Activated CD8-positive, alpha-beta memory T cell treated with anti-CD3 and anti-CD28 coated beads, Interleukin-2, amount 50 U/mL, for 1 hour (primary cell): ENCODE measurements around the gene DSCAML1.
"Not testable (repeated sequence)": the region's sequence is repeated elsewhere in the genome, so short reads cannot be mapped to it uniquely, and the experiment has no call there.

ENCODE experiments used
- DNase-seq: peaks from one replicate; pipeline ENCODE4 v3.0.0-alpha.2; 2020; ENCODE audit errors: extremely low read depth

DSCAML1 gene

DNA sequence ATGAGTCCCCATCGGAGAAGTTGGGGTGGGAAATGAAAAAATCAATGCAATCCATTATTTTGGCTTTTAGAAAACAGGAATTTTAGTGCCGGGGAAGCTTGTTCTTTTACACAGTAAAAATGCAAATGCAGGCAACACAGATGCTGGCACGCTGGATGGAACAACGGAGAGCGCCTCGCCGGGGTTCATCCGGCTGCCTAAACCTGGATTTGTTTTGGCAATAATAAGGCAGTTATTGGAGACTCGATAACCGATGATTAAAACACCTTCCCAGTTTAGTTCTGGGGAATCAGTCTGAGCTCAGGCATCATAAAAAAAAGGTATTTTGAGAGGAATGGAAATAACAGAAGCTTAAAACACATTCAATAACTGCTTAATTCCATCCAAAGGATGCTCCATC is 2.9 kb downstream of the DSCAML1 start:
- no peak for DNase-seq

DNA sequence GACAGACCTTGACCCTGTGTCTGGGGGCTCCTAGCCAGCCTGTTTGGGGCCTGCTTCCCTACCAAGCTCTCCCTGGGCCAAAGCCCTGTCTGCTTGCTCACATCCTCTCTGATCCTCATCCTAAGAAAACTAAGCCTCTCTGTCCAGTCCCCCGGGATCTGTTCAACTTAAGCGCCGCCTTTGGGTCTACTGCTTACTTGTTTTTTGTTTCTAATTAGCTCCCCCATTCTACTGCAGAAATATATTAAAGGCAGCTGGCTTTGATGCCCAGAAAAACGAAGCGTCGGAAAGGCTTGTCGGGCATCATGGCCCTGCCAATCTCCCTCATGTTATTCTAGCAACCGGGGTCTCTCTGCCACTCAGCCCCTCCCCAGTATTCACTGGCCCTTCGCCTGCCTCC is 3.4 kb downstream of the DSCAML1 start:
- DNase-seq = no peak

DNA sequence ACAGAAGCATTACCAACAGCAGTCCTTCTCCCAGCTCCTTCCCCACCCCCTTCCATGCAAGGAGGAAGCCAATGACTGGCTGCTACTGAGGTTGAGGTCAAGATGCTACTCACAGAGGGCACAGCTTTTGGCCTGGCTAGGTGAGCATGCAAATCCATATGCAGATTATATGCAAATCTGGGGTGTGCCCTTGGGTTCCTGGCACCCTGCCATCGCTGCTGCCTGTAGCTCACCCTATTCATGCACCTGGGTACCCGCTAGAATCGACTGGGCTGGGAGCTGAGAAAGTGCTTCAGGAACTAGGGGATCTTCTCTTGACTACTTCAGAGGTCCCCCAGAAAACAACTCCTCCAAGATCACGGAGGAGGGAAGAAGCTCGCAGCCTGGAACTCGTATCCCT is 4.0 kb downstream of the DSCAML1 start:
- no peak for DNase-seq

DNA sequence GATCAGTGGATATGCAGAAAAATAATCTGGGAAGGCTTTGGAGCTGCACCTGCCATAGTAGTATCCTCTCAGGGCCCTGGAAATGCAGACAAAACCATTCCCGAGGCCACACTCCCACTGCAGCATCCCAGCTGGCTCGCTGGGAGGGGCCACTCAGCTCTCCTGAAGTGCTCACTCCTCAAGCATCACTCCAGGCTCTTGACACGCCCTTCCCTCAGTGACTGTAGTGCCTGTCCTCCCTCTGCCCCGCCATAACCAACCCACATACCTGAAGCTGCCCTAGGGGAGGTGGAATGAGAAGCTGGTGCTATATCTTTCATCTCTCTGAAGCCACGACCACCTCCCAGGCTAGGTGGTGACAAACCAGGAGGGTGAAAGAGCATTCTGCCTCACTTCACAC is 4.8 kb downstream of the DSCAML1 start:
- DNase-seq = no peak

DNA sequence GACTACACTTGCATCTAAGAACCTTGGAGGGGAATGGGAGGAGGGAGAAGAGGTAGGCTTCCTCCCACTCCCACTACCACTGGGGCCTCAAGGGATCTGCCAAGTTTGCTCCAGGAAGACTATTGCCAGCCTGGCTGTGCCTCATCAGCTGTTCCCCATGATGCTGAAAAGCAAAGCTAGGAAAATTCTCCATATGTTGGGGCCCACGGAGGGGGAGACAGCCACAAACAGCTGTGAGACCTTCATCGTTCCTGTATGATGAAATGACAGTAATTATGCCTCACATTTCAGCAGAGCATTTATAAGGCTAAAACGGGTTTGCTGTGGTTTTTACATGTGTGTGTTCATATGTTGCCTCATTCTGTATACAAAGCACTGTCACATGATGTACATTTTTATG is 6.7 kb downstream of the DSCAML1 start:
- DNase-seq = no peak

DNA sequence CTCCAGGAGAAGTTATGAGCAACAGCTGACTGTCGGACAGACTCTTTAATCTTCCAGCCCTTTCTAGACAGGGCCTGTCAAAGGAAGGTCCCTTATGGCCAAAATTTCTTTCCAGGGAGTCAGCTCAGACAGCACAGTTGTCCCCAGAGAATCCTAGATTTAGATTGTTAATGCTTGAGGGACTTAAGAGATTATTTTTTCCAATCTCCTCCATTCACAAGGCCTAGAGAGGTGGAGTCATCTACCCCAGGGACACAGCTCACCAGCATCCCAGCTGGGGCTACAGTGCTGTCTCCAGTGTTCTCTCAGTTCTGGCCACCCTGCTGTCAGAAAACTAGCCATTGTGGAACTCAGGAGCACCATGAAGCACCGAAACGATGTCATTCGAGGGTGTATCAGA is 7.8 kb downstream of the DSCAML1 start:
- DNase-seq = no peak

DNA sequence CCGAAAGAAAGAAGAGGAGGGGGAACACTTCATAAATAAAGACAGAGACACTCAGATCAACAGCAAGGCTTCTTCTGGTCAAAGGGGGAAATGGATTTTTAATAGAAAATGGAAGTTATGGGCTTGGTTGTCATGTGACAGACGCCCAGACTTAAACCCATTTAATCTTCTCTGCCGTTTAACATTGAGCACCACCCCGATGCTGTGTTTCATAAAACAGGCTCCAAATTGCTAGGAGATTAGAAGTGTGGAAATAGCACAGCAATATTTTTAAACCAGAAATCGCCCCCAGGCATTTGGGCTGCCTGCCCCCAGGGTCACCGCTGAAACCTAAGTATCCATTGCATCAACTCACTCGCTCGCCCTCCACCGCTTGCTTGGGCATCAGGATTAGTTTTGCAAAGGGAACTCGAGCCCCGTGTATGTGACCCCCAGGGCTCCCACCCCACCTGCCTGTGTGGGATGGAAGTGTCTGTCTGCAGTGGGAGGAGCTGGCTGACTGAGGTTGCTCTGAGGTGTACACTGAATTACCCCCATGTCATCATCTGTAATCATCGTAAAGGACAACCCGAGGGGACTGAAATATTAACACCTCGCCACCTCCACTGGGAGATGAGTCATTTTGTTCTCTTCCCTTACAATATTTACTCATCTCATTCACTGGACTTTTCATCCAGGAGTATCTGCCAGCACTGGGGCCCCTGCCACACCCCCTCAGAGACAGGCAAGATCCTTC is 10.7 kb downstream of the DSCAML1 start:
- DNase-seq = no peak

DNA sequence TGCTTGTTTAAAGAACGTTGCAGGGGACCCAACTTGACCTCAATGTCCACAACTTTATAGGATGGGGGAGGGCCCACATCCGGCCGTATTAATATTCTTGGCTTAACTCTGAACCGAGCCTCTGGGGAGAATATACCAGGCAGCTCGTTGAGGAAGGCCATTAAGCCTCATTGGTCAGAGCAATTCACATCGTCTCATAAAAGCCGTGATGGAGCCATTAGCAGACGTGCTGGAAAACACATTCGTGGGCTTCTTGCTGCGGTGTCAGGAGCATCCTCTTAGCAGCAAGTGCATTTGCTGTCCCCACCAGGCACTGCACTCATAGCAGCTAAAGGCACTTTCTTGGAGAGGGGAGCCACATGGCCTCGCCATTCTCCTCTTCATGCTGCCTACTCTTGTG is 14.9 kb downstream of the DSCAML1 start:
- DNase-seq = no peak

DNA sequence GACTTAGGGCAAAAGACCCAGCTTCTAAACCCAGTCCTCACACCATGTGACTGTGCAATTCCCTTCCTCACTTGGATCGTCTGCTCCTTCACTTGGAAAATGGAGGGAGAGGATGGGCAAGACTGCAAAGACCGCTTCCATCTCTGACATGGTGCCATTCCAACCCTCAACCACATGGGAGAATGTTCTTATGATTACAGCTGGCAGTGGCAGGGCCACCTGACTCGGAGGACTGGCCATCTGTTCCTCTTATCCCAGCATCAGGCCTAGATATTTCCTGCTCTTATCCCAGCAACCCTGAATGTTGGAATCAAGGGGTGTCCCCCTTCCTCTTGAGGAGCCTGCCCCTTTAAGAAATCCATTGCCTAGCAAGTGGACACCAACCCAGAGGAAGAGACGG is 15.4 kb downstream of the DSCAML1 start:
- DNase-seq = no peak

DNA sequence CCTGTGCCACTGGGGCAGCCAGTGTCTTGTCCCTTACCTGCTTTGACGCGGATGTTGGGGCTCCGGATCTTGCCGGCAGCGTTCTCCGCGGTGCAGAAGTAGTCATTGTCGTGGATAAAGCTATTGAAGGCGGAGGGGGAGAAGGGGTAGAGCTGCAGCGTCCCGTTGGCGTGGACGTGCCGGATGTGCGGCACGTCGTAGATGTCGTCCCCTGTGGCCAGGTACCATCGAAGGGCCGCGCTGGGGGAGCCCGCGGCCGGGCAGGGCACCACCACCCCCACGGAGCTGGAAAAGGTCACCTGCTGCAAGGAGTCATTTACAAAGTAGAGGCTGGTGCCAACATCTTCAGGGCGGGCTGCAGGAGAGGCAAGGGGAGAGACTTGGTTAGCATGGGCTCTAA is 16.6 kb downstream of the DSCAML1 start:
- no peak for DNase-seq

DNA sequence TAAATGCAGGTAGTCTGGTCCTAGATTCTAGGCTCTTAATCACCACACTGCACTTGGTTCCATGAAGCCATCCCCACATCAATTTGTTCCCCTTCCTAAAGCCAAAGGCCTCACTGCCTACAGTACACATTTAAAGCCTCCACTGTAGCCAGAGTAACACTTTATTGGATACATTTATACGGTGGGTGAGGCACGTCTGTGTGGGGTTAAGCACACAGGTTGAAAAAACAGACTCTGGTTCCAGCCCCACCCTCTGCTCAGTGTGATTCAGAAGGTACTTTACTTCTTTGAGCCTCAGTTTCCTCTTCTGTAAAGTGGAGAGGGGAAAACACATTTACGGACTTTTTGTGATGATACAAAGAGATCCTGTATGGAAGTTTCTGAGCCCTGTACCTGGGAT is 22.5 kb downstream of the DSCAML1 start:
- no peak for DNase-seq

DNA sequence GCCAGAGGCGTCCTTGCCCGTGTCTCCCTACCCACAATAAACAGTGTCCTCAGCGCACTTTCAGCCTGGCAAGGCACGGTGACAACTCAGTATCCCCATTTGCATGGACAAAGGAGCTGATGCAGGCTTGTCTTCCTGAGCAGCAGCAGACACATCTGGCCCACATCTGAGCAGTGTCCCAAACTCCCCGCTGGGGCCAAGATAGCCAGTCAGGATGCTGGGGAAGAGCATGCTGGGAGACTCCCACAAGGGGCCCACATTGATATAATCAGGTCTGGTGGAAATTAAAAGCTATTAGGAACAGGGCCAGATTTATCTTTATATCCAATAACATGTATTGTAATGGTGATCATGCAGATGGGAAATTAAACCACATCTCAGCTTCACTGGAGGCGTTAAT is 24.7 kb downstream of the DSCAML1 start:
- DNase-seq = no peak

DNA sequence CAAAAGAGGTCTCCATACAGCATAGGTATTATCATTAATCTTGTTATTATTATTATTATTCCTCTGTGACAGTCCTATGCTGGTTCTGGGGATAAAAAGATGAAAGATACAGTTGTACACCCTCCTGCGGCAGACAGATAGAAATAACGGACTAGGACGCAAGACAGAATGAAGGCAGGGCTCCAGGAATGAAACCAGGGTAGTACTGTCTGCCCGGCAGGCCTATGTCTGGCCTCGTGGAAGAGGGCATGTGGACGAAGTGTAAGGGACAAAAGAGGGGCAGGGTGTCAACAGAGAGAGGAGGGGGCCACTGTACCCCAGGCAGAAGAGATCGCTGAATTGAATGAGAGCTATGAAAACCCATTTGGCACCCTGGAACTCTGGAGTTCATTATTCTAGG is 25.2 kb downstream of the DSCAML1 start:
- DNase-seq = no peak

DNA sequence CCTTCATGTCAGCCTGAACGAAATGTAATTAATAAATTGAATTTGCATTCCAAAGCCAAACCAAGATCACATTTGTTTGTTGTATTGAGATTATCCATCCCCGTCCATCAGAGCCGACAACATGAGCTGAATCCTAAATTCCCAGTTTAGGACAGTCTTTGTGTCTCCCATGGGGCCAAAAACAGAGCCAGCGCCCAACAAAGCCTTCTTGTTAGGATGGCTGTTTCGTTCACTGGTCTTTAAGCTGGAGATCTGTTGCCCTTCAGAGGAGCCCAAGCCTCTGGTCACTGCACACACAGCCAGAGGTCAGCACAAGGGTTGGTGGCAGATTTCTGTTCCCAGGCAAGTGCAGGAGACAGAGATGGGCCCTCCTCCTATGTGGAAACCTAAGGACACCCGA is 25.8 kb downstream of the DSCAML1 start:
- DNase-seq = no peak

DNA sequence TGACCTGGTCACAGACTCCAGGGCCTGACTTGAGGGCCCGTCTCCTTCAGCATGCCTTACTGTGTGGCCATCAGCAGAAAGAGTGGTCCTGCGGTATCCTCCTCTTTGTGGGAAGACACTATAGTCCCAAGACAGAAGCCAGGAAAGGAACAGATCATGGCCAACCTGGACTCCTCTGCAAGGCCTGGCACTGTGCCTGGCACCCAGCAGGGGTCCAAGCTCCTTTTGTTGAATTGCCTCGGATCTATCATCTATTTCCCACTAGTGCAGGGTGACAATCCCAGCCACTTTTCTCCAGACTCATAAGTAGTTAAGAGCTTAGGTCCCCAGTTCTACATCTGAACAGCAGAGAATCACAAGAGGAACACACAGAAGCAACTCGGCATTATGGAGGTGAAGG is 27.0 kb downstream of the DSCAML1 start:
- no peak for DNase-seq

DNA sequence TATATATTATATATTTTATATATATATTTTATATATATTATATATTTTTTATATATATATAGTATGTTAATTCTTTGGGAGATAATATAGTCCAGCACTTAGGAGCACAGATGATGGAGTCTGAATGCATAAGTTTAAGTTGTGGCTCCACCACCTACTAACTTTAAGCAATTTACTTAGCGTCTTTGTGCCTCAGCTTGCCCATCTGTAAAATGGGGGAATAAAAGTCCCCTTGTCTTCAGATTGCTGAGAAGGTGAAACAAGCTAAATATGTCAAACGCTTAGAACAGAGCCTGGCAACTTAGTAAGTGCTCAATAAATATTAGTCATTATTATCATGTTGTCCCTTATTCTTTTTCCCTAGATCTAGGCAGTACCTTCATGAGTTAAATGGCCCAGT is 27.5 kb downstream of the DSCAML1 start:
- no peak for DNase-seq

DNA sequence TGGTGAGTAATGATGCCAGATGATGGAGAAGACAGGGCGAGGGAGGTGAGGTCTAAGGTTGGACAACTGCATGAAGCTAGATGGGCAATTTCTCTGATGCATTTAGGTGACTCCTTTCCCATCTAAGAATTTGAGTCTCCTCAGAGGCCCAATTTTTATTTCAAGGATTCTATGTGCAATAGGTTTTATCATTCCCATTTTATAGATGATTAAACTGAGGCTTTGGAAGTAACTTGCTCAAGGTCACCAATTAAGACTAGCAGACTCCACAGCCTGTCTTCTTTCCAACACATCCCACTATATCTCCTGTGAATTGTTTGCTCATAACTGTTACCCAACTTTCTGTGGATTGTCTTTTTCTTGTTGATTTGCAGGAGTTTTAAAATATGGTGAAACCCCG is 28.5 kb downstream of the DSCAML1 start:
- no peak for DNase-seq

DNA sequence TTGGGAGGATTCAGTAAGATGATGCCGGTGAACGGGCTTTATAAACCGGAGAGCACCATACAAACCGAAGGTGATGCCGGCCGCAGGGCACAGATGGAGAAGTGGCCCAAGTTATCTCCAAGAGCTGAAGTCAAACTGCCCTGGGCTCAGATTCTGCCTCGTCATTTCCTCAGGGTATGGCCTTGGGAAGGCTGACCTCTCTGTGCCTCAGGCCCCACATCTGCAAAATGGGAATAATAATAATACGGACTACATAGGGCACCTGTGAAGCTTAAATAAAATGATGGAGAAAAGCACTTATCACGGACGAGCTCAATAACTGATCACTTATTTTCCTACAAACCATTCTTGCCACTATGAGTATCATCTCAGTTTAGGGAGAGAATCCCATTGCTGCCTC is 29.9 kb downstream of the DSCAML1 start:
- no peak for DNase-seq

DNA sequence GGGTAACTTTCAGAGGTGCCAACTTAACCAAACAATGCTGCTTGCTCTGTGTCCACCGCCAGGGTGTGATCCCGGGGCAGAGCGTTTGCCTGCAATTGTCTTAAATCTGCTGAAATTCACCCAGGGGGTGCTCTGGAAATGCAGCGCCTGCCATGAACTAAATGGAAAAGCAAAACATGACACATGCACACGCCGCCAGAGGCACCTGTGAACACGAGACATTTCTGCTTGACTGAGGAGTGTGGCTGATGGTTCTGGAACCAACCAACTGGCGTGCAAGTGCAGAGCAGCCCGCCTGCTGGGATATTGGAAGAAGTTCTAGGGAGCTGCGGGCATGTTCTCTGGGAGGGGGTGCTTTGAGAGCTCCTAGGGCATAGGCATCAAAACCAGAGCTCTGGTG is 30.4 kb downstream of the DSCAML1 start:
- DNase-seq = no peak

DNA sequence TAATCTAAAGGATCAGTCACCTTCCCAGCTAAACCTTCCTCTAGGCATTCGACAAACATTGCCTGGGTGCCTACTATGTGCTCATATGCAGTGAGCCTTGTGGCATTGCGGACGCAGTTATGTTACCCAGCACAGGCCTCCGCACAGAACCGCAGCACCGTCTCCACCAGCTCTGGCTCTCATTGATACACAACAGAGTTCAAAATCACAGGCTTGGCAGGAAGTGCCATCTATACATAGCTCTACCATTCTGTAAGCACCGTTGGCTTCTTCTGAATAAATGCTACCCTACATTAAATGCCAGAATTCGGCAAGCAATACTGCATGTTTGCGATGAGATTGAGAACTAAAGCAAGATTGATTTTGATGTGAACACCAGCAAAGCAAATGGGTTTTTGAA is 31.0 kb downstream of the DSCAML1 start:
- DNase-seq = no peak

DNA sequence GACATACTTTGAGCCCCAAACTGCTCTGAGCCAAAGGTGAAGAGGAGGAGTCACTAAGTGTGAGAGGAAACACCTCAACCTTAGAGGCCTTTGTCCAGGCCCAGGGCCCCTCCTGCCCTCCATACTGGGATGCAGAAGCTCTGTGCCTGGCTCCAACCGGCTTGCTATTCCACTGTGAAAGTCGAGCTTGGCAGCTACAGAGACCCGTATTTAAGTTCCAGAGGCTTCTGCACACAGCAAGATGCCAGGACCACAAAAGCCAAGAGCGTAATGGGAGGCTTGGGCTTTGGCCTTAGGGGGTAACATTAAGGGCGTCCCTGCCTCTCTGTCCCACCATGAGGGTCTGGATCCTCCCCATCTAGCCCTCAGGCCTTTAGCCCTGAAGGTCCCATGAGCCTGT is 31.9 kb downstream of the DSCAML1 start:
- no peak for DNase-seq

DNA sequence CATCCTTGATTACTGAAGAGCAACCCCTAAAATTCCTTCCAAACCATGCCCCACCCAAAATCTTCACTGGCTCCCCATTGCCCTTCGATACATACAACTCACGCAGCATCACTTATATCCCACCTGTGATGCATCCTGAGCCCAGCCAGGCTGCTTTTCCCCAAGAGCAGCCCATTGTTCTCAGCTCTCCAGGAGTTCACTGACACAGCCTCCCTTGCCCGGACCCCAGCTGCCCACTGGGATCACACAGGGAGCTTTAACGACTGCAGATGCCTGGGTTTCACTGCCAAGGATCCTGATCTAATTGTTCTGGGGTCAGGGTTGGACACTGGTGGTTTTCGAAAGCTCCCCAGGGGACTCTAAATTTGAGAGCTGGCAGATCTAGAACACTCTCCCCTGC is 33.6 kb downstream of the DSCAML1 start:
- DNase-seq = not testable (repeated sequence)

DNA sequence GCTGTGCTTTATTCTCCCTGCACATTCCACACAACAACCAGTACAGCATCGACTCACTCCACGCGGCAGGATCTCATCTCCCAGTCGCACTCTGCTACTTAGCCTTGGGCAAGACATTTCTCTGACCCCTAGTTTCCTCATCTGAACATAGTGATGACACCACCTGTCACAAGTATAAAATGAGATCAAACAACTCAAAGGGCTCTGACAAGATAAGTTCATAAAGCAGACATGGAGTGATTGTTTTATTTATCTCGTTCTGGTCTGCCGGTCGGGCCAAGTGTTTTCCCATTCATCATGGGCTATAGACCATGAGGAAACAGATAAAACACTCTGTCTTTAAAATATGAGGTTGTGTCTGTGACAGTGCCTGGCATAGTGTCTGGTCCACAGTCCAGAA is 35.0 kb downstream of the DSCAML1 start:
- DNase-seq = no peak

DNA sequence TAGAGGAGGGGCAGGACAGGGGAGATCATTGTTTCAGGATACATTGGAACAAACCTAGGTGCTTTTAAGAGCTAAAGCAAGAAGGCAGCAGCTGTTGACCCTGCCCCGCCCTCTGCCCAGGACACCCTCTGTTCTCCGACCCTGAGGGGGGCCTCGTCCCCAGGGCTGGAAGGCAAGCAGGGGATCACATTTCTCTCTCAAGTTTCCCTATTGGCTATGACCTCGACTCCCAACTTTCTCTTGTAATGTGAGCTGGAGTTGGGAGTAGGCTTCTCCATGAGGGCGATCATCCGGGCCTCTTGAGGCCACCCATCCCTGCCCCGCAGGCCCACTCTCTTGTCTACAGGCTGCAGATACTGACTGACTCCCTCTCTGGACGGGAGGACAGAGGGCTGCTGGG is 37.7 kb downstream of the DSCAML1 start:
- no peak for DNase-seq
